Left ventricle myocardium superior (tissue), 1 donor: ENCODE measurements around the gene ALOX12B. TPM values are rescaled to one million over a fixed set of nuclear protein-coding genes. Genes with fewer than 3 reads are reported as not detected.
"Not testable (repeated sequence)": the region's sequence is repeated elsewhere in the genome, so short reads cannot be mapped to it uniquely, and the experiment has no call there.

Experiments
- ATAC-seq: fragments of 200-7000 bp; cut with Tn5 transposase; one replicate; pipeline ENCODE4 v1.9.1; 2020; ENCODE audit warnings: mild to moderate bottlenecking, moderate library complexity
- DNase-seq: peaks from one replicate; pipeline ENCODE4 v3.0.0-alpha.2; 2020
- intact Hi-C: fragments of 100-400 bp; cut with micrococcal nuclease; formaldehyde crosslinking; loops from one replicate; pipeline ENCODE4 v1.11.0; 2022
- total RNA-seq: library from RNA; stranded (reverse); fragmentation: NEBNext Ultra II Directional; extraction: Animal tissue kit (Norgen Biotek cat#: 25700); gene quantifications from one replicate; pipeline ENCODE4 v1.2.1, GENCODE V29; 2021
- donor health status: DM: no; HTN: yes; CAD: no; lungs with severe emphysema.

The ALOX12B gene
- total RNA-seq, 1 donor from 2014 or later = not detected

- no peak for ATAC-seq
- intact Hi-C loops = no loop called here
- no peak for DNase-seq
These were observed 3.6 kb upstream of the ALOX12B start for GRCh38 chr17:8091033-8091687.

- DNase-seq = no peak
- intact Hi-C loops = no loop called here
- ATAC-seq = no peak
These were observed 2.2 kb upstream of the ALOX12B start for GRCh38 chr17:8089728-8090127.

GRCh38 chr17:8087952-8088230 is 375 bp upstream of the ALOX12B start:
- ATAC-seq (no peak), DNase-seq (no peak)
- intact Hi-C loops = no loop called here

- DNase-seq (no peak), ATAC-seq (no peak)
- intact Hi-C loops = no loop called here
These were observed 3.3 kb downstream of the ALOX12B start for GRCh38 chr17:8084250-8084649.

GRCh38 chr17:8082292-8082691 is 5.2 kb downstream of the ALOX12B start:
- ATAC-seq (no peak), DNase-seq (no peak)
- intact Hi-C loops = no loop called here

- intact Hi-C loops = no loop called here
- DNase-seq (no peak), ATAC-seq (no peak)
These were observed 5.6 kb downstream of the ALOX12B start for GRCh38 chr17:8081876-8082275.

- DNase-seq (no peak), ATAC-seq (no peak)
- intact Hi-C loops = no loop called here
These were observed 6.7 kb downstream of the ALOX12B start for GRCh38 chr17:8080799-8081219.

- intact Hi-C loops = no loop called here
- ATAC-seq (peak; percentile 30), DNase-seq (no peak)
These were observed 7.2 kb downstream of the ALOX12B start for GRCh38 chr17:8080208-8080798.

- ATAC-seq (peak; percentile 95), DNase-seq (peak; percentile 83)
- intact Hi-C loops = no loop called here
These were observed 8.0 kb downstream of the ALOX12B start for GRCh38 chr17:8079291-8080207.

GRCh38 chr17:8077939-8078338 is 9.6 kb downstream of the ALOX12B start:
- DNase-seq, ATAC-seq, intact Hi-C loops: not testable (repeated sequence)

GRCh38 chr17:8076502-8077266 is 10.8 kb downstream of the ALOX12B start:
- intact Hi-C loops = no loop called here
- DNase-seq (no peak), ATAC-seq (no peak)

- ATAC-seq = no peak
- no peak for DNase-seq
- intact Hi-C loops = no loop called here
These were observed 11.8 kb downstream of the ALOX12B start for GRCh38 chr17:8075574-8076342.

- DNase-seq = no peak
- ATAC-seq = no peak
- intact Hi-C loops = no loop called here
These were observed 12.4 kb downstream of the ALOX12B start for GRCh38 chr17:8075081-8075480.

GRCh38 chr17:8074554-8074953 is 13.0 kb downstream of the ALOX12B start:
- no peak for DNase-seq
- intact Hi-C loops = no loop called here
- ATAC-seq = no peak

GRCh38 chr17:8073627-8074484 is 13.7 kb downstream of the ALOX12B start:
- peak; percentile 77 for DNase-seq
- intact Hi-C loops = no loop called here
- ATAC-seq = peak; percentile 74

GRCh38 chr17:8072729-8073461 is 14.6 kb downstream of the ALOX12B start:
- no peak for DNase-seq
- peak; percentile 28 for ATAC-seq
- intact Hi-C loops = no loop called here

- intact Hi-C loops = no loop called here
- DNase-seq (no peak), ATAC-seq (no peak)
These were observed 15.2 kb downstream of the ALOX12B start for GRCh38 chr17:8072341-8072728.
